Superior temporal gyrus (tissue), 1 donor: ENCODE results near the gene SLC38A1.
"Not testable (repeated sequence)": the region's sequence is repeated elsewhere in the genome, so short reads cannot be mapped to it uniquely, and the experiment has no call there.

ENCODE experiments used
- DNase-seq: peaks from one replicate; pipeline ENCODE4 v3.0.0-alpha.2; 2016; ENCODE audit errors: extremely low spot score

Gene SLC38A1

DNA sequence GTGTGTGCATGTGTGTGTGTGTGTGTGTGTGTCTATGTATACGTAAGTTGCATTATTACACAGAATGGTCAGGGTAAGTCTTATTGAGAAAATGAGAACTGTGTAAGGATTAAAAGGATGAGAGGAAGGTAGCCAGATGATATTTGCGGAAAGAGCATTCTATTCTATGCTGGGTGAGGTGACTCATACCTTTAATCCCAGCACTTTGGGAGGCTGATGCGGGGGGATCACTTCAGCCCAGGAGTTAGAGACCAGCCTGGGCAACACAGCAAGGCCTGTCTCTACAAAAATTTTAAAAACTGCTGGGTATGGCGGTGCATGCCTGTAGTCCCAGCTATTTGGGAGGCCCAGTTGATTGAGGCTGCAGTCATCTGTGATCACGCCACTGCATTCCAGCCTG lies 103.7 kb downstream of the SLC38A1 start:
- no peak for DNase-seq

DNA sequence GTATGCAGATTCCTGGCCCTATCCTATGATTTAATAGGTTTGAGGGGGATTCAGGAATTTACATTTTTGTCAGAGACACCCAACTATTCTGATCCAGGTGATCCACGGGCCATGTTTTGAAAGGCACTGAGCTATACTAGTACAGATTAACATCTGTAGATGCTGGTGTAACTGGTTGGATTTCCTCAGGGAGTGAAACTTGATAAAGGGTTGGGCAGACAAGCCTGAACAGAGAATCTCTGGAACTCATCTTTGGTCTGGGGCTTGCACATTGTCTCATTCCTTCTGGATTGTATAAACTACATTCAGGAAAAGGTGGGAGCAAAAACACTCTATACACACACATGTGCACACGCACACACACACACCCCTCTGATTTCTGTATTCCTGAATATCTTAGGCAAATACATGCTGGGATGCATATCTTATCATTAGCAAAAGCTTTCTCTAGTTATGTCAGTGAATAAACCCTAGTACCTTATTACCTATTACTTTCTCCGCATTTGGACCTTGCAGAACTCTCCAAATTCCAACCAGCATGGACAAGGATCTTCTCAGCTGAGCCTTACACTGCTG lies 104.6 kb downstream of the SLC38A1 start:
- no peak for DNase-seq

DNA sequence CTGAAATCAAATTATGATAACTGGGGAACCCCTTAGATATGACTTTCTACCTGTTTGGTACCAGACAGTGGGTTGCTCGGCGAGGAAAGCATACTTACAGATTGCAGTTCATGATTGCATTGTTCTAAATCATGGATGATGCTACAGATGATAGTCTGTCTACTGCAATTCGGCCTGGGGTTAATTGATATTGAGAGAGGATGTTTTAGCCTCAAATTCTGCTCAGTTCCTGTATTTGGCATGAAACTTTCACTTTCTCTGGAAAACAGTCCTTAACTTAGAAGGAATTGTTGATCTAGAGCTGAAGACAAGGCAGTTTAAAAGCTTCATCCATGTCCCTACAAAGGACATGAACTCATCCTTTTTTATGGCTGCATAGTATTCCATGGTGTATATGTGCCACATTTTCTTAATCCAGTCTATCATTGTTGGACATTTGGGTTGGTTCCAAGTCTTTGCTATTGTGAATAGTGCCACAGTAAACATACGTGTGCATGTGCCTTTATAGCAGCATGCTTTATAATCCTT lies 106.2 kb downstream of the SLC38A1 start:
- DNase-seq: not testable (repeated sequence)

GRCh38 chr12:46160981-46161690 lies 107.7 kb downstream of the SLC38A1 start:
- no peak for DNase-seq

DNA sequence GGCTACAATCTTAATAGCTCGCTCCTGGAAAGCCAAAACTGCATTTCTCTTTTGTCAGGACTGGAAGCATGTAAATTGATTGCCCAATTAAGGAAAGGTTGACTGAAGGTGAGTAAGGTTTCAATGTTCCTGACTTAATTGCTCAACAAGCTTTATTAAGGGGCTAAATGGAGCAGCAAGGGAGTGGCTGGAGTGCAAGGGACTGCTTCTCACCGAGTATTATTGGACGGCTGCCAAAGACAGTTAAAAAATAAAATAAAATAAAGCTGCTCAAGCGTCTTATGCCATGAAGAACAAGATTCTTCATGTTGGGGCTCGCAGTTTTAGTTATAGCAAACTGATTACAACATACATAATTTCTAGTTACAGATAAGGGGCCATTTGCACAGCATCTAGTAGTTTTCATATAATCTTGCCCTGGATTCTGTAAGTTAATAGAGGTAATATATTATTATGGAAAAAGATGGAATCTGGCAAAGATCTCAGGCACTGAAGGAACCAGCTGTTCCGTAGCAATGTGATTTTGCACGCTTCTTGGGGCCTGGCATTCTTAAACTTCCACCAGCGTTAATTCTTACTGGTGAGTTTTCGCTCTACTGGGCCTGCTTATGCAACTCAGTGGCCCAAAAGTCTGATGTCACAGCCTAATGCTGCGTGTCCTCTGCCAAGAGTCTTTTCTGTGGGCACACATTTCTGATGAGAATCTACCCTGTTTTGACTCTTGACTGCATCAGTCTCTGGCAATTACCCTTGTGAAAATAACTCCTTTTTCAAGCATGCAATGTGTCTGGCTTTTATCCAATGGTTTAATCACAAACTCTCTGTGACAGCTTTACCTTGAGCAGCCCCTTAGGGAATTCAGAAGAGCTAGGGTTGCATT lies 108.5 kb downstream of the SLC38A1 start:
- DNase-seq: no peak

GRCh38 chr12:46159309-46159901 lies 109.4 kb downstream of the SLC38A1 start:
- no peak for DNase-seq

DNA sequence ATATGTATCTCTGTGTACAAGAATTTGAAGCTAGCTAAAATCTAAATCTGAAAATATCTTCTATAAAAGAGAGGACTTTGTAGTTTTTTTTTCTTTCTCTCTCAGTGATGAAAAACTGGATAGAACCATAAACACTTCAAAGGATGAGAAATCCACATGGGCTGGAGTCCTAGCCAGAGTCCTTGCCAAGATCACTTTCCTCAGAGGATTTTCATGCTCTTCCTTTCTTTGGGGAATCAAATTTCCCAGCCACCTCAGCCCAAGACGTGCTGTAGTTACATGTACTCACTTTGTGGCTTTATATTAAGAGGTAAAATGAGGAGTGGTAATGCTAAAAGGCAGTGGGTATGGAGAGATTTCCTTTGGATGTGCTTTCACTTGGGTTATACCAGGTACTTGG lies 110.3 kb downstream of the SLC38A1 start:
- no peak for DNase-seq

- DNase-seq: no peak
Observed at GRCh38 chr12:46154221-46154985, 114.4 kb downstream of the SLC38A1 start.

DNA sequence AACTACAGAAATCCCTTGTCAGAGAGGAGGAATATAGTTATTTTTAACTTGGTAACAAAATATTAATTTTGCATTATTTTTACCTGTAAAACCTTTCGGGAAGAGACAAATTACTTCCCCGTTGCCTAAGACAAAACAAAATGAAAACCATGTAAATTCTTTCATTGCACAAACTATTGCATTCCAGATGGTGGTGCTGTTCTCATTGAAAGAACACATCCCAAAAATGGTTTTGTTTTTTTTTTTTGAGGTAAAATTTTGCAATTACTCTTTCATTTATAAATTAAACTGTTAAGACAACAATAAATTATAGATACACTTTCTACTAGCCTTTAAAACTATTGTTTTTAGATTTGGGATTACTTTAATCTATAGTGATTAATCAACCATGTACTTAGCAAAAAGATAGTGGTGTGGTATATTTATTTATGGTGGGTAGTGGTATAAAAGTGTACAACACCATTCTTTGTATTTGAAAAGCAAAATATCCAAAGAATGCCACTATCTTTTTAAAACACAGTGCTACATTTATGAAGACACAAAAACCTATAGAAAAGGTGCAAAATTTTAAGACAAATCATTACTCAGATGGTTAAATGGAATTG lies 115.5 kb downstream of the SLC38A1 start:
- DNase-seq: peak; percentile 77

DNA sequence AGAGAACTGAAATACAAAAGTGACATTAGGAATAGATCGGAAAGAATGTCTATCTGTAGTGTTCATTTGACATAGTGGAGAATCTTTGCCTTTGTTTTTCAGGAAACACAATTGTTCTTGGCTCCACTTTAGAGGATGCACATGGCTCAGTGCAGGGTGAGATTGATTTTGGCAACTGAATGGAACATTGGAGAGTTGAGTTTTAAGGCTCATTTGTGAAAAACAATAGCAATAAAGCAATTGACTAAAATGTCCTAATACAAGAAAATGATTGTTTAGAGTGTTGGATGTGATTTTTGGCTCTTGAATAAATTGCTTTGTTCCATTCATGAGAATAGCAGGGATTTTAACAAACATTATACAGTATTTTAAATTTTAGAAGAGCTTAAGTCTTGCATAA lies 116.4 kb downstream of the SLC38A1 start:
- DNase-seq: peak; percentile 88

GRCh38 chr12:46150735-46151134 lies 118.1 kb downstream of the SLC38A1 start:
- no peak for DNase-seq

GRCh38 chr12:46149905-46150304 lies 118.9 kb downstream of the SLC38A1 start:
- no peak for DNase-seq

GRCh38 chr12:46149079-46149464 lies 119.8 kb downstream of the SLC38A1 start:
- no peak for DNase-seq

GRCh38 chr12:46148327-46149078 lies 120.3 kb downstream of the SLC38A1 start:
- DNase-seq: no peak

- DNase-seq: no peak
Observed at GRCh38 chr12:46147144-46147543, 121.7 kb downstream of the SLC38A1 start.

DNA sequence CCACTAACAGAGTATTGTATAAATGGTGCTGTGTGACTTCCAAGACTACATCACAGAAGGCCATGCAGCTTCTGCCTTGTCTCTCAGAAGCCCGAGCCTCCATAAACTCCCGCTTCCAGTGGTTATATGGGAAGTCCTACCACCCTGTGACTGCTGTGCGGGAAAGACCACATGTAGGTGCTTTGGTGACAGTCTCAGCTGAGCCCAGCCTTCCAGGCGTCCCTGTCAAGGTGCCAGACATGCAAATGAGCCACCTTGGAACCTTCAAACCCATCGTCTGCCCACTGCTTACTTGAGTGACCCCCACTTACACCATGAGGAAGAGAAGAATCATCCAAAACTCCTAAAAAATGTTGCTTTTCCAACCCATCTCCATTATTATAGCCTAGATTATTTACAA lies 123.0 kb downstream of the SLC38A1 start:
- no peak for DNase-seq

DNA sequence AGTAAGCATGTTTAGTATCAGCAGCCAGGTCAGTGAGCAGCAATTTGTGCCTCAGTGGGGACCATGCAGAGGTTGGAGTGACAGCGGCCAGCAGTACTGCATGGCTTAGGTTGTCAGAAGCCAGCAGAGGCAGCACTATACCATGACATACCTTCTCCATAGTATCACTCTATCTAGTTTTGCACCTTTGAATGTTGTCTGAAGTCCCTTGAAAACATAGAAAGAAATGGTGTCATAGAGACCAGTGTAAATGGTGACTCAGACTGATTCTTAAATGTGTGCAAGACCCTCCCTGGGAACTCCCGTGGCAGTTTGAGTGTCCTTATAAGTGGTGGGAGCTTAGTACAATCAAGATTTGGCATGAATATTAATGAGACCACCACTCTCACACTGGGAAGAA lies 124.4 kb downstream of the SLC38A1 start:
- no peak for DNase-seq

DNA sequence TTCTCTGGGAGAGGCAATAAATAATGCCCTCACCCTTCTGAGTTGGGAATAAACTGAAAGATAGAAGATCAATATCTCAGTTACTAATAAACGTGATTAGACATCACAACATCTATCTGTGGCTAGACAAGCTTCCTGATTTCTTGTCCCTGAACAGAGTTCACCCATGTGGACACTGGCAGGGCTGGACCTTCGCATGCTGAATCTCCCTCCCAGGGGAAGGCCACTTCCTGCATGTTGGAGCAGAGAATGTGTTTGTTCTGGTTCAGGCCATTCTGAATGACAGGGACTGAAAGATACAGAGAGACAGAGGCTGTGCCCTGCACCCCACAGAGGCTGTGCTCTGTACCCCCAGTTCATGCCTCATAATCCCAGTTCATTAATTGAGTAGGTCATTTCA lies 132.6 kb downstream of the SLC38A1 start:
- DNase-seq: no peak

- no peak for DNase-seq
Observed at GRCh38 chr12:46135750-46136149, 133.1 kb downstream of the SLC38A1 start.

- DNase-seq: no peak
Observed at GRCh38 chr12:46134852-46135251, 134.0 kb downstream of the SLC38A1 start.
